Prostate gland (tissue), 2 donors: ENCODE results near the gene GPR68. TPM values are rescaled to one million over a fixed set of nuclear protein-coding genes. Genes with fewer than 3 reads are reported as not detected.

Source experiments
- DNase-seq: peaks from one replicate; pipeline ENCODE4 v3.0.0-alpha.2; 2019; ENCODE audit warnings: low spot score
- H3K27ac ChIP-seq, 2 donors: fragments of 200-600 bp; sonication (generic); 2 replicates each; pipeline ENCODE4 v1.5.1; 2017 to 2019
- H3K27me3 ChIP-seq: fragments of 200-600 bp; sonication (generic); replicated peaks from 2 replicates; pipeline ENCODE4 v1.5.1; 2019; ENCODE audit not compliant: insufficient read depth
- H3K36me3 ChIP-seq, 2 donors: fragments of 200-600 bp; sonication (generic); 1 replicate in 1 of 2; 2 replicates in 1 of 2; pipeline versions ENCODE4 v1.5.1 to v1.8.1; 2017 to 2019
- H3K4me1 ChIP-seq: fragments of 200-600 bp; sonication (generic); replicated peaks from 2 replicates; pipeline ENCODE4 v1.5.1; 2019
- H3K4me3 ChIP-seq, 2 donors: fragments of 200-600 bp; sonication (generic); 2 replicates each; pipeline ENCODE4 v1.5.1; 2017 to 2019
- H3K9me3 ChIP-seq: fragments of 200-600 bp; sonication (generic); 2 replicates; pipeline ENCODE4 v1.5.1; 2017
- POLR2A ChIP-seq: fragments of 450-650 bp; IDR thresholded peaks from one replicate; pipeline ENCODE4 v1.6.1; 2016; ENCODE audit warnings: antibody characterized with exemption, mild to moderate bottlenecking
- POLR2AphosphoS5 ChIP-seq: sonication (generic); formaldehyde crosslinking; IDR thresholded peaks from one replicate; pipeline ENCODE4 v1.6.1; 2017; ENCODE audit warnings: antibody characterized with exemption
- WGBS: methylation state at CpG from one replicate; pipeline ENCODE4 v1.1.5; 2018; 5-methylcytosine and 5-hydroxymethylcytosine counted together
- intact Hi-C: fragments of 100-400 bp; cut with DNase I; formaldehyde crosslinking; loops from one replicate; pipeline ENCODE4 v1.14.2; 2022
- total RNA-seq, 2 donors: library from RNA; depleted of rRNA; stranded (reverse); fragments of >200 nt; gene quantifications; one replicate each; pipeline ENCODE4 v1.1.0, GENCODE V29; 2016
- TF ChIP-seq, protein P1 (sequence below), 4 experiments: fragments of 200-600 bp in 2 of 4; fragments of 450-650 bp in 2 of 4; sonication (generic) in 2 of 4; IDR thresholded peaks; 1 replicate in 3 of 4; 2 replicates in 1 of 4; pipeline ENCODE4 v1.5.1; 2016 to 2019; ENCODE audit warnings: antibody characterized with exemption in 4 of 4, mild to moderate bottlenecking in 2 of 4, moderate library complexity in 2 of 4

GPR68 gene, protein sequence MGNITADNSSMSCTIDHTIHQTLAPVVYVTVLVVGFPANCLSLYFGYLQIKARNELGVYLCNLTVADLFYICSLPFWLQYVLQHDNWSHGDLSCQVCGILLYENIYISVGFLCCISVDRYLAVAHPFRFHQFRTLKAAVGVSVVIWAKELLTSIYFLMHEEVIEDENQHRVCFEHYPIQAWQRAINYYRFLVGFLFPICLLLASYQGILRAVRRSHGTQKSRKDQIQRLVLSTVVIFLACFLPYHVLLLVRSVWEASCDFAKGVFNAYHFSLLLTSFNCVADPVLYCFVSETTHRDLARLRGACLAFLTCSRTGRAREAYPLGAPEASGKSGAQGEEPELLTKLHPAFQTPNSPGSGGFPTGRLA
- 1 to 10 TPM in 1 of 2 donors, under 1 TPM in 1; 0.87 to 3.0 TPM for total RNA-seq

DNA sequence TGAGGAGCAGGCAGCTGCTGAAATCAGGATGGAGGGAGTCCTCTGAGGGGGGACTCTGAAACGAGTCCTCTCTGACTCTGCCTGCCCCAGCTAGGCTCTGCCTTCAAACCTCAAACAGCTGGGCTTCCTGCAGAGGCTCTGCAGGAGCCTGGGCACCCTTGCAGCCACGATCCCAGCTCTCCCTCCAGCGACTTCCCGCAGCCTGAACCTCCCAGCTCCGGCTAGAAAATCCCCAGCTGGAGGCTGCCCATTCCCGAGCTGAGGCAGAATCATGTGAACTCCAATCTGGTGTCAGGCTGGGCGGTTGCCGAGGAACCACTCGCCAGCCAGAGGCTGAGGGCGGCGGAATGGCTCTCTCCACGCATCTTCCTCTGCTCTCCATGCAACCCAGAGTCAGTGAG lies at the start of gene GPR68:
GPR68 (minus strand) TSS at position 204 of the 401 bp plus-strand sequence. CDS start 9,654 bp downstream, outside the sequence.
- Histone ChIP-seq H3K9me3 (no peaks in the 10 kb centered on the region), H3K36me3 (no peaks in the 10 kb centered on the region), H3K27me3 (no peaks in the 10 kb centered on the region), H3K4me3 (no peak within 1 kb of the TSS), H3K27ac (no peak within 1 kb of the TSS), H3K4me1 (no peaks in the 10 kb centered on the region)
- intact Hi-C loops = no loop called here
- TF ChIP-seq POLR2A (no peak), POLR2AphosphoS5 (no peak)
- TF ChIP-seq, protein P1, sequence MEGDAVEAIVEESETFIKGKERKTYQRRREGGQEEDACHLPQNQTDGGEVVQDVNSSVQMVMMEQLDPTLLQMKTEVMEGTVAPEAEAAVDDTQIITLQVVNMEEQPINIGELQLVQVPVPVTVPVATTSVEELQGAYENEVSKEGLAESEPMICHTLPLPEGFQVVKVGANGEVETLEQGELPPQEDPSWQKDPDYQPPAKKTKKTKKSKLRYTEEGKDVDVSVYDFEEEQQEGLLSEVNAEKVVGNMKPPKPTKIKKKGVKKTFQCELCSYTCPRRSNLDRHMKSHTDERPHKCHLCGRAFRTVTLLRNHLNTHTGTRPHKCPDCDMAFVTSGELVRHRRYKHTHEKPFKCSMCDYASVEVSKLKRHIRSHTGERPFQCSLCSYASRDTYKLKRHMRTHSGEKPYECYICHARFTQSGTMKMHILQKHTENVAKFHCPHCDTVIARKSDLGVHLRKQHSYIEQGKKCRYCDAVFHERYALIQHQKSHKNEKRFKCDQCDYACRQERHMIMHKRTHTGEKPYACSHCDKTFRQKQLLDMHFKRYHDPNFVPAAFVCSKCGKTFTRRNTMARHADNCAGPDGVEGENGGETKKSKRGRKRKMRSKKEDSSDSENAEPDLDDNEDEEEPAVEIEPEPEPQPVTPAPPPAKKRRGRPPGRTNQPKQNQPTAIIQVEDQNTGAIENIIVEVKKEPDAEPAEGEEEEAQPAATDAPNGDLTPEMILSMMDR (IDR thresholded peaks at IDR 0.05) = no peak
- DNase-seq = no peak
- WGBS = 16% methylated on average over 5 of the region's 12 CpGs

DNA sequence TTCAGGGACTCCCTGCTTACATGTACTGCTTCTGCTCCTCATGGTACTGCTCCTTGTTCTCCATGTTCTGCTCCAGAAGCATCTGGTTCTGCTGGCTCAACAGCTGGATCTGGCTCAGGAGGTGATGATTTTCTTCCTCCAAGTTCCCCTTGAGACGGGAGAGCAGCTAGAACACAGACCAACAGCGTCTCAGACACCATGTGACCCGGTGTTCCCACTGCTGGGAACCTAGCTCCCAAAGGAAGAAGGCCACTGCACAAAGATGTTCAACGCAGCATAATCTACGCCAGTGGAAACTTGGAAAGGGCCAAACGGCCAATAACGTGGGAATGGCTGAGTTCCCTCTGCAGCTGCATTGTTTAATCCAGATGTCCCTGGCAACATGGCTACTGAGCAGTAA lies 49.6 kb upstream of the GPR68 start:
- 84% methylated on average over 7 of the region's 7 CpGs for WGBS
- no peaks in the 10 kb centered on the region for H3K27me3 ChIP-seq

GRCh38 chr14:91293281-91293680 lies 48.8 kb upstream of the GPR68 start:
- Histone ChIP-seq H3K9me3 (no peaks in the 10 kb centered on the region), H3K4me1 (no peaks in the 10 kb centered on the region), H3K27ac (no peak overlapping the region), H3K4me3 (no peak overlapping the region), H3K36me3 (no peaks in the 10 kb centered on the region), H3K27me3 (no peaks in the 10 kb centered on the region)
- WGBS = 27% methylated on average over 12 of the region's 12 CpGs
- DNase-seq = no peak
- intact Hi-C loops = no loop called here
- TF ChIP-seq POLR2AphosphoS5 (no peak), POLR2A (no peak)
- TF ChIP-seq, protein P1 (IDR thresholded peaks at IDR 0.05) = no peak

More for the DNA sequence above, 49.6 kb upstream of the GPR68 start:
- no peak overlapping the region for H3K4me3 ChIP-seq
- H3K27ac ChIP-seq = no peak overlapping the region
- no peaks in the 10 kb centered on the region for H3K9me3 ChIP-seq
- TF ChIP-seq, protein P1 (IDR thresholded peaks at IDR 0.05) = no peak
- TF ChIP-seq POLR2A (no peak), POLR2AphosphoS5 (no peak)
- intact Hi-C loops = no loop called here
- DNase-seq = no peak
- H3K36me3 ChIP-seq = no peaks in the 10 kb centered on the region
- no peaks in the 10 kb centered on the region for H3K4me1 ChIP-seq

DNA sequence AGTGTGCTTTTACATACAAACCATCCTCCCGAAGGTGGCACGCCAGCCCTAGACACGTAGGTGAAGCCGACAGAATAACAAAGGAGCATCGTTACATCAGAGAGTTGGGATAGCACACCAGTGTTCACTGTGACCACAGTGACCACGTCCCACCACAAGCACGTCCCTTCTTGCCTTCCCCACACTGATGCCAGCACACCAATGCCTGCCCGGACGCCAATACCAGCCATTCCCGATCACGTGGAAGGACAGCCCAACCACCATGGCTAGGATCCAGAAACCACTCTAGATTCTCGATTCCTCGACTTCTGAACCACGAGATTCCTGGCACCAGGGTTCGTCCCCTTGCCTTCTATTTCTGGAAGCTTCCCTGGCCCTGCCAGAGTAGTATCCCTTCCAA lies 48.0 kb upstream of the GPR68 start:
- Histone ChIP-seq H3K9me3 (no peaks in the 10 kb centered on the region), H3K36me3 (no peaks in the 10 kb centered on the region), H3K4me1 (no peaks in the 10 kb centered on the region), H3K27me3 (no peaks in the 10 kb centered on the region), H3K27ac (peak overlapping the region; percentile 7 to 83), H3K4me3 (no peak overlapping the region)
- 75% methylated on average over 15 of the region's 15 CpGs for WGBS
- TF ChIP-seq, protein P1 (IDR thresholded peaks at IDR 0.05) = no peak
- TF ChIP-seq POLR2AphosphoS5 (no peak), POLR2A (no peak)
- DNase-seq = no peak
- intact Hi-C loops = no loop called here
